ENCODE results near the gene GLT1D1. TPM values are rescaled to one million over a fixed set of nuclear protein-coding genes. Genes with fewer than 3 reads are reported as not detected.

The GLT1D1 gene
- total RNA-seq, 1 experiment from 2014 or later, result not detected

DNA sequence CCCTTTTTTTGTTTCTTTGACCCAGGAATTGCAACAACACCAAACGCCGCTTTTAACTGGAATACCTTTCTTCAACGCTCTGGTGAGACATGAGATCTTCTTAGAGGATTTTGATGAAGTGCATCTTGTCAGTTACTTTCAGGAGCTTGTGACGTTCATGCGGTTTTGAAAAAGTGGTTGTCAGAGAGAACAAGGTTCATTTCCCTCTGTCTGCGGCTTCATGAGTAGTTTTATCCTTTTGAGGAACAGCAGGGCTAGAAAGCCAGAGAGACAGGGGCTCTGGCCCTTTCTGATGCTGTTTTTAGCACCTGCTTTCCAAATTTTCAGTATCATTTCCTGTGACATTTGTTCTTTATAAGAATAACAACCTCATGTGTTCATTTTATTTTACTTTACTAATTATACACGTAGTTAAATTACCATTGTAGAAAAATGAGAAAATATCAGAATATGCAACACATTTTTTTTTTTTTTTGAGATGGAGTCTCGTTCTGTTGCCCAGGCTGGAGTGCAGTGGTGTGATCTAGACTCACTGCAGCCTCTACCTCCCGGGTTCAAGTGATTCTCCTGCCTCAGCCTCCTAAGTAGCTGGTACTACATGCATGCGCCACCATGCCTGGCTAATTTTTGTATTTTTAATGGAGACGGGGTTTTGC is 61.8 kb downstream of the GLT1D1 start (continued):
- TF ChIP-seq CTCF (IDR thresholded peaks at IDR 0.05 in 2 of 3, conservative IDR thresholded peaks at IDR 0.05 in 1 of 3; ENCODE audit: borderline replicate concordance in 1 of 3, insufficient read depth in 1 of 3, low read depth in 2 of 3, low read length in 2 of 3) (no peak), POLR2A (IDR thresholded peaks at IDR 0.05; ENCODE audit: borderline replicate concordance, extremely low read depth, insufficient read depth, insufficient read length) (no peak), EZH2 (IDR thresholded peaks at IDR 0.05) (no peak), JUND (IDR thresholded peaks at IDR 0.05) (no peak), CBX3 (IDR thresholded peaks at IDR 0.05; ENCODE audit: low read depth) (no peak), FOSL1 (IDR thresholded peaks at IDR 0.05; ENCODE audit: low read depth) (no peak), MAX (IDR thresholded peaks at IDR 0.05) (no peak), POLR2AphosphoS5 (IDR thresholded peaks at IDR 0.05; ENCODE audit: low read depth, low read length) (no peak), SRF (IDR thresholded peaks at IDR 0.05; ENCODE audit: low read depth) (no peak)
- TF ChIP-seq, protein P1, sequence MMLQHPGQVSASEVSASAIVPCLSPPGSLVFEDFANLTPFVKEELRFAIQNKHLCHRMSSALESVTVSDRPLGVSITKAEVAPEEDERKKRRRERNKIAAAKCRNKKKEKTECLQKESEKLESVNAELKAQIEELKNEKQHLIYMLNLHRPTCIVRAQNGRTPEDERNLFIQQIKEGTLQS (IDR thresholded peaks at IDR 0.05), result no peak

DNA sequence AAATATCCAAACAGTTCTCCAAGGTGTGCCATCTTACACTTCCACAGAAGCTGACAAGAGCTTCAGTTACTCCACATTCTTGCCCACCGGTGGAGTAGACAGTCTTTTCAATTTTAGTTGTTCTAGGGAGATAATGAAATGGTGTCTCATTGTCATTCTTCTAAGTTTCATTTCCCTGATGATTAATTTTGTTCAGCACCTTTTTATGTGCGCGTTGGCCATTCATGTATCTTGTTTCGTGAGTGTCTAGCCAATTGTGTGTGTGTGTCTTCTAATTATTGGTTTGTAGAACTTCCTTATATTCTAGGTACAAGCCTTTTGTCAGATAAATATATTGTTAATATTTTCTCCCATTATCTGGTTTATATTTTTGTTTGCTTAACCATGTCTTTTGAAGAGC is 63.1 kb downstream of the GLT1D1 start:
- Histone ChIP-seq H3K27ac (ENCODE audit: low read depth, low read length) (no peak overlapping the region), H3K4me1 (ENCODE audit: control insufficient read depth in 1 of 2, insufficient read depth in 2 of 2, low read length in 2 of 2) (no peaks in the 10 kb centered on the region), H3K9me2 (ENCODE audit: insufficient read depth) (no peaks in the 10 kb centered on the region), H3K79me2 (ENCODE audit: insufficient read depth, low read length) (no peaks in the 10 kb centered on the region), H3K9me3 (ENCODE audit: control insufficient read depth in 1 of 2, insufficient read depth in 1 of 2, low read depth in 1 of 2, low read length in 2 of 2) (no peaks in the 10 kb centered on the region), H3K27me3 (ENCODE audit: insufficient read depth, low read length) (no peaks in the 10 kb centered on the region), H3K36me3 (ENCODE audit: control insufficient read depth in 1 of 2, insufficient read depth in 2 of 2, low read length in 2 of 2) (no peaks in the 10 kb centered on the region), H4K20me1 (ENCODE audit: insufficient read depth) (no peaks in the 10 kb centered on the region), H2AFZ (ENCODE audit: low read depth, low read length, poor library complexity, severe bottlenecking) (no peak overlapping the region), H3K4me3 (replicated peaks in 1 of 2; ENCODE audit: low read depth in 1 of 2, low read length in 2 of 2) (no peak overlapping the region), H3K9ac (ENCODE audit: low read length) (no peak overlapping the region), H3K4me2 (ENCODE audit: low read length) (no peak overlapping the region)
- POLR2A ChIA-PET, result no interaction called here
- DNase-seq (ENCODE audit: low read depth, low spot score) (no peak), ATAC-seq (no peak)
- RAD21 ChIA-PET (ENCODE audit: low non-redundant PET in 1 of 2, low total read pairs in 2 of 2, uncharacterized antibody in 2 of 2, unreplicated experiment in 2 of 2), result no interaction called here
- no TSS peak for BruUV-seq (replicated peaks)
- intact Hi-C loops (cut with micrococcal nuclease), result no loop called here
- CTCF ChIA-PET, result no interaction called here
- no peak for TF ChIP-seq JUND (IDR thresholded peaks at IDR 0.05)
